ENCODE results near the gene SMIM24.

- TF ChIP-seq POLR2A (IDR thresholded peaks at IDR 0.05; ENCODE audit: low read length): peak; percentile 68
- no peak for TF ChIP-seq GATA1 (IDR thresholded peaks at IDR 0.05; ENCODE audit: low read depth, low read length)
Observed at GRCh38 chr19:3434630-3435553, 45.4 kb downstream of the SMIM24 start.

Data from erythroblast (primary cell).